ENCODE data around the gene SESN3. TPM values are rescaled to one million over a fixed set of nuclear protein-coding genes. Genes with fewer than 3 reads are reported as not detected.

The SESN3 gene
- total RNA-seq, 1 experiment from 2014 or later = 0.55 TPM

DNA sequence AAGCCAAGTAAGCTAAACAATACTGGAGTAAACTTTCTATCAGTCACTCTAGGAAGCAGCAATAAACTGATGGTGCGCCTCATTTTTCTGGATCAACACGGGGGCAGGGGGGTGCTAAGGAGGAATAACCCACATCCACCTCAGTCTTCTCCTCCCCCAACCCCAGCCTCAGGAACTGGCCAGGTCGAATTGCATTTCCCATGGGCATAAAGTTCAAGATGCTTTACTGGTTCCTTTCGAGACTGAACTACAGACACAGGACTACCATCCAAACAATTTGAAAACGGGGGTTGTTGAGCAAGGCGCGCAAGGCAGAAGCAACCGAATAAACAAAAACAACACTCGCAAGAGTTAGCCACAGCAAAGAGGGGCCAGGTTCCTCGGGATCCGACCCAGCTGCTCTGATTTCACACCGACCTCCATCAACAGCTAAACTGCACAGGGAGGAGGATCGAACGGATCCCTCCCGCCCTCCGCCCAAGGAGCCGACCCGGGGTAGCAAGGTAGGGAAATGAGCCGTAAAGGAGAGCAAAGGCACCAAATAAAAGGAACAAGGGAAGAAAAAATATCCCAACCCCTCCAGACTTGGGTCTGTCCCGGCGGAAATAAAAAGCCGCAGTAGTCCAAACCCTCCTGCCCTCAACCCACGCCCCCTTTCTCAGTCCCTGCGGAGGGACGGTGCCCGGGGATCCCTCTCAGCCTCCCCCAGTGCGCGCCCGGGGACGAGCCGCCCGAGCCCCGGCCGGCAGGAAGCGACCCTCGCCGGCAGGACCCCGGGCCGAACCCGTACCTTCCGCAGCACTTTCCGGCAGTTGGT is 801 bp downstream of the SESN3 start:
- H3K9me3 ChIP-seq (ENCODE audit: low read length) = no peaks in the 10 kb centered on the region
- no TSS peak for BruUV-seq (replicated peaks)
- H2AFZ ChIP-seq (ENCODE audit: low read length) = peak overlapping the region; percentile 66
- TF ChIP-seq, protein P1, sequence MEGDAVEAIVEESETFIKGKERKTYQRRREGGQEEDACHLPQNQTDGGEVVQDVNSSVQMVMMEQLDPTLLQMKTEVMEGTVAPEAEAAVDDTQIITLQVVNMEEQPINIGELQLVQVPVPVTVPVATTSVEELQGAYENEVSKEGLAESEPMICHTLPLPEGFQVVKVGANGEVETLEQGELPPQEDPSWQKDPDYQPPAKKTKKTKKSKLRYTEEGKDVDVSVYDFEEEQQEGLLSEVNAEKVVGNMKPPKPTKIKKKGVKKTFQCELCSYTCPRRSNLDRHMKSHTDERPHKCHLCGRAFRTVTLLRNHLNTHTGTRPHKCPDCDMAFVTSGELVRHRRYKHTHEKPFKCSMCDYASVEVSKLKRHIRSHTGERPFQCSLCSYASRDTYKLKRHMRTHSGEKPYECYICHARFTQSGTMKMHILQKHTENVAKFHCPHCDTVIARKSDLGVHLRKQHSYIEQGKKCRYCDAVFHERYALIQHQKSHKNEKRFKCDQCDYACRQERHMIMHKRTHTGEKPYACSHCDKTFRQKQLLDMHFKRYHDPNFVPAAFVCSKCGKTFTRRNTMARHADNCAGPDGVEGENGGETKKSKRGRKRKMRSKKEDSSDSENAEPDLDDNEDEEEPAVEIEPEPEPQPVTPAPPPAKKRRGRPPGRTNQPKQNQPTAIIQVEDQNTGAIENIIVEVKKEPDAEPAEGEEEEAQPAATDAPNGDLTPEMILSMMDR (conservative IDR thresholded peaks at IDR 0.05; ENCODE audit: low read depth, low read length) = no peak
- TF ChIP-seq EZH2 (IDR thresholded peaks at IDR 0.05; ENCODE audit: low read length, unreplicated experiment) (peak; percentile 90), EZH2phosphoT487 (IDR thresholded peaks at IDR 0.05; ENCODE audit: borderline replicate concordance, low read length) (peak; percentile 76)
- H3K9ac ChIP-seq (ENCODE audit: low read length) = no peak overlapping the region
- H3K36me3 ChIP-seq (ENCODE audit: low read depth, low read length) = no peaks in the 10 kb centered on the region
- H3K4me2 ChIP-seq (ENCODE audit: low read length) = peak overlapping the region; percentile 88
- H3K79me2 ChIP-seq (ENCODE audit: low read length) = no peaks in the 10 kb centered on the region
- H4K20me1 ChIP-seq (ENCODE audit: low read length) = no peaks in the 10 kb centered on the region
- 0 out of 2 replicates have a peak, but pooled peaks cover 10% of the 10 kb centered on the region for H3K4me1 ChIP-seq (ENCODE audit: insufficient read depth, low read length)
- peaks cover 56% of the 10 kb centered on the region for H3K27me3 ChIP-seq (ENCODE audit: low read length)
- no peak overlapping the region for H3K27ac ChIP-seq (ENCODE audit: low read length)
- H3K9me2 ChIP-seq (replicated peaks; ENCODE audit: low read length) = no peaks in the 10 kb centered on the region
- POLR2A ChIA-PET (ENCODE audit: unreplicated experiment) = no interaction called here
- no peak for DNase-seq
- H3K4me3 ChIP-seq (ENCODE audit: low read length) = peak overlapping the region; percentile 68
- no peaks in the 10 kb centered on the region for H3F3A ChIP-seq (ENCODE audit: low read length, unreplicated experiment)
- intact Hi-C loops (cut with micrococcal nuclease) = loop anchor here (2.0 to 10.0 kb wide), 2 partner anchors 65 to 165 kb away; partner anchors contain the start of gene SRSF8
- ATAC-seq = peak; percentile 5
- CTCF ChIA-PET = interaction anchor here (0.7 kb wide), 1 partner anchor 266 kb away, joined by 3 read pairs; no protein-coding TSS in a partner anchor

DNA sequence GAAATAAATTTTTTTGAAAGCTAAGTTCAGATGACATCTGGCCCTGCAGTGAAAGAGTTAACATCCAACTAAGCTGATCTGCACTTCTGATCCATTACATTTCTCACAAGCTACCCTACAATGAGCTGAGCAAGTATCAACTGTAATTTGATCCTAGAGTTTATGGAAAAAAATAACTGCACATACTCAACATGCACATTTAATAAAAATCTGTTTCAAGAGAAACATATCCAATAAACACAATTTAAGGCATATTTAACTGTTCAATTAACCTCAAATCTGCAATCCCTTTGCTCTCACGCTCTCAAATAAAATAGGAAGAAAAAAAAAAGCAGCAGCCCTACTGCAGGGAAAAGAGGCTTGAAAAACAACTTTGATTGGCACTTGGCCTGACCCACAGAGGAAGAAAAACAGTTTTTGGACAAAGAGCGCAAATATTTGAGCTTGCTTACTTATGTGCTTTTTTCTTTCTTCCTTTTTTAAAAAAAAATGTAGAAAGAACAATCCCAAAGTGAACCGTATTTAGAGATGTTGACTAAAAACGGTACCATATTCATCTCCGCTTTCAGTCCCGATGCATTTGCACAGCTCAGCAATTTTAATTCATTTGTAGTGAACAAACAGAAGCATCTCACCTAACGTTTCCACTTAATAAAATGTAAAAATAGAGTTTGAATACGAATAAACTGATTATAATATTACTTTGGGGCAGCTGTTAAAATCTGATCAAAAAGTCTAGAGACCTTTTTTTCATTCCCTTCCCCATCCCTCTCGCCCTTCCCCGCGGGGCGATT is 1.6 kb downstream of the SESN3 start:
- ATAC-seq (no peak), DNase-seq (no peak)
- no peaks in the 10 kb centered on the region for H3F3A ChIP-seq (ENCODE audit: low read length, unreplicated experiment)
- TF ChIP-seq EZH2 (IDR thresholded peaks at IDR 0.05; ENCODE audit: low read length, unreplicated experiment) = no peak
- no peak for TF ChIP-seq EZH2phosphoT487 (IDR thresholded peaks at IDR 0.05; ENCODE audit: borderline replicate concordance, low read length)
- TF ChIP-seq, protein P1 (conservative IDR thresholded peaks at IDR 0.05; ENCODE audit: low read depth, low read length) = no peak
- H3K27ac ChIP-seq (ENCODE audit: low read length) = no peak overlapping the region
- H4K20me1 ChIP-seq (ENCODE audit: low read length) = no peaks in the 10 kb centered on the region
- no peak overlapping the region for H3K9ac ChIP-seq (ENCODE audit: low read length)
- H2AFZ ChIP-seq (ENCODE audit: low read length) = no peak overlapping the region
- peaks cover 55% of the 10 kb centered on the region for H3K27me3 ChIP-seq (ENCODE audit: low read length)
- no peaks in the 10 kb centered on the region for H3K36me3 ChIP-seq (ENCODE audit: low read depth, low read length)
- no peaks in the 10 kb centered on the region for H3K9me2 ChIP-seq (replicated peaks; ENCODE audit: low read length)
- peak overlapping the region; percentile 88 for H3K4me2 ChIP-seq (ENCODE audit: low read length)
- H3K4me3 ChIP-seq (ENCODE audit: low read length) = peak overlapping the region; percentile 68; the same call in 1 of the 2 replicates
- POLR2A ChIA-PET (ENCODE audit: unreplicated experiment) = interaction anchor here (0.6 to 0.7 kb wide), 2 partner anchors 1160 to 1606 kb away, joined by 5 to 6 read pairs; partner anchors contain the start of genes CCDC82 and JRKL
- no peaks in the 10 kb centered on the region for H3K9me3 ChIP-seq (ENCODE audit: low read length)
- CTCF ChIA-PET = interaction anchor here (0.7 kb wide), 2 partner anchors 77 to 267 kb away, joined by 3 read pairs; no protein-coding TSS in a partner anchor
- 0 out of 2 replicates have a peak, but pooled peaks cover 10% of the 10 kb centered on the region for H3K4me1 ChIP-seq (ENCODE audit: insufficient read depth, low read length)
- H3K79me2 ChIP-seq (ENCODE audit: low read length) = no peaks in the 10 kb centered on the region
- no TSS peak for BruUV-seq (replicated peaks)
- intact Hi-C loops (cut with micrococcal nuclease) = no loop called here

Data from PC-3 (cell line).